GM19452 (cell line): ENCODE measurements around the gene PPARA.
"Not testable (repeated sequence)": the region's sequence is repeated elsewhere in the genome, so short reads cannot be mapped to it uniquely, and the experiment has no call there.

ENCODE experiments used
- ATAC-seq: cut with Tn5 transposase; IDR thresholded peaks from one replicate; pipeline ENCODE4 v1.9.1; 2021; ENCODE audit not compliant: unreplicated experiment

The PPARA gene

GRCh38 chr22:46125816-46126765 lies 24.2 kb upstream of the PPARA start:
- ATAC-seq = no peak

GRCh38 chr22:46126853-46127385 lies 23.4 kb upstream of the PPARA start:
- ATAC-seq = no peak

- ATAC-seq = no peak
Measured at GRCh38 chr22:46127556-46127955, 22.8 kb upstream of the PPARA start.

- ATAC-seq = no peak
Measured at GRCh38 chr22:46128606-46129005, 21.7 kb upstream of the PPARA start.

GRCh38 chr22:46129390-46130041 lies 20.8 kb upstream of the PPARA start:
- ATAC-seq = no peak

- no peak for ATAC-seq
Measured at GRCh38 chr22:46131151-46131587, 19.2 kb upstream of the PPARA start.

GRCh38 chr22:46132193-46132829 lies 18.0 kb upstream of the PPARA start:
- ATAC-seq = not testable (repeated sequence)

GRCh38 chr22:46132830-46133587 lies 17.3 kb upstream of the PPARA start:
- no peak for ATAC-seq

- ATAC-seq = no peak
Measured at GRCh38 chr22:46133588-46133855, 16.8 kb upstream of the PPARA start.

- no peak for ATAC-seq
Measured at GRCh38 chr22:46134111-46134705, 16.1 kb upstream of the PPARA start.

- no peak for ATAC-seq
Measured at GRCh38 chr22:46135611-46136485, 14.5 kb upstream of the PPARA start.

GRCh38 chr22:46136486-46137217 lies 13.7 kb upstream of the PPARA start:
- ATAC-seq = no peak

- no peak for ATAC-seq
Measured at GRCh38 chr22:46137218-46137766, 13.0 kb upstream of the PPARA start.

GRCh38 chr22:46138058-46138797 lies 12.1 kb upstream of the PPARA start:
- ATAC-seq = no peak

GRCh38 chr22:46139417-46139816 lies 10.9 kb upstream of the PPARA start:
- not testable (repeated sequence) for ATAC-seq

- ATAC-seq = no peak
Measured at GRCh38 chr22:46139895-46140350, 10.4 kb upstream of the PPARA start.

GRCh38 chr22:46140989-46141928 lies 9.1 kb upstream of the PPARA start:
- ATAC-seq = no peak
